Mucosa of descending colon (tissue), 3 donors: ENCODE data around the gene ANO10. TPM values are rescaled to one million over a fixed set of nuclear protein-coding genes. Genes with fewer than 3 reads are reported as not detected.
"Not testable (repeated sequence)": the region's sequence is repeated elsewhere in the genome, so short reads cannot be mapped to it uniquely, and the experiment has no call there.

Experiments used
- ATAC-seq: fragments of 200-7000 bp; cut with Tn5 transposase; one replicate; pipeline ENCODE4 v1.9.1; 2020; ENCODE audit warnings: mild to moderate bottlenecking, moderate library complexity
- DNase-seq, 3 donors: peaks; one replicate each; pipeline ENCODE4 v3.0.0-alpha.2; 2020
- H3K36me3 ChIP-seq: fragments of 200-600 bp; one replicate; pipeline ENCODE4 v1.8.0; 2021; ENCODE audit warnings: low read depth, mild to moderate bottlenecking
- H3K4me1 ChIP-seq: fragments of 200-600 bp; one replicate; pipeline ENCODE4 v1.8.0; 2021; ENCODE audit warnings: low read depth, mild to moderate bottlenecking
- H3K4me3 ChIP-seq: fragments of 200-600 bp; one replicate; pipeline ENCODE4 v1.8.0; 2021; ENCODE audit warnings: mild to moderate bottlenecking
- H3K9me3 ChIP-seq: fragments of 200-600 bp; one replicate; pipeline ENCODE4 v1.8.0; 2021; ENCODE audit warnings: mild to moderate bottlenecking
- CTCF ChIP-seq: fragments of 200-600 bp; IDR thresholded peaks from one replicate; pipeline ENCODE4 v1.8.0; 2022; ENCODE audit warnings: antibody characterized with exemption, mild to moderate bottlenecking
- intact Hi-C, 2 donors: fragments of 100-400 bp; cut with DNase I in 1 of 2; cut with micrococcal nuclease in 1 of 2; formaldehyde crosslinking; loops; one replicate each; pipeline versions ENCODE4 v1.11.0 to v1.11.1; 2022; cut with DNase I, micrococcal nuclease
- total RNA-seq, 3 donors: library from RNA; stranded (reverse); fragmentation: NEBNext Ultra II Directional in 2 of 3; extraction: Animal tissue kit (Norgen Biotek cat#: 25700) in 2 of 3; gene quantifications; one replicate each; pipeline versions ENCODE4 v1.2.1 to v1.2.4, GENCODE V29; 2021 to 2023
- donor health status: DM: no; HTN: no; CAD: no; lungs with moderate emphysema.
- donor health status: DM: no; HTN: no; CAD: no.
- donor health status: DM: no; HTN: yes; CAD: no.

ANO10 gene
- total RNA-seq, 3 donors from 2014 or later: 46.6 to 100.0 (median 64.1) TPM

GRCh38 chr3:43496740-43497375 lies 125.0 kb downstream of the ANO10 start:
- ATAC-seq (no peak), DNase-seq (no peak)
- intact Hi-C loops: no loop called here
- no peak for TF ChIP-seq CTCF
- Histone ChIP-seq H3K4me1 (no peaks in the 10 kb centered on the region), H3K9me3 (no peaks in the 10 kb centered on the region), H3K4me3 (no peak overlapping the region), H3K36me3 (no peaks in the 10 kb centered on the region)

GRCh38 chr3:43492932-43493331 lies 128.9 kb downstream of the ANO10 start:
- H3K9me3 ChIP-seq, H3K4me1 ChIP-seq, H3K4me3 ChIP-seq, ATAC-seq, H3K36me3 ChIP-seq, intact Hi-C loops, DNase-seq: not testable (repeated sequence)

- DNase-seq, H3K36me3 ChIP-seq, intact Hi-C loops, H3K4me1 ChIP-seq, H3K9me3 ChIP-seq, ATAC-seq, H3K4me3 ChIP-seq: not testable (repeated sequence)
Observed at GRCh38 chr3:43491807-43492206, 130.0 kb downstream of the ANO10 start.

GRCh38 chr3:43490640-43491185 lies 131.1 kb downstream of the ANO10 start:
- Histone ChIP-seq H3K9me3 (no peaks in the 10 kb centered on the region), H3K4me3 (no peak overlapping the region), H3K36me3 (no peaks in the 10 kb centered on the region), H3K4me1 (no peaks in the 10 kb centered on the region)
- DNase-seq: no peak
- TF ChIP-seq CTCF: no peak
- intact Hi-C loops: no loop called here
- ATAC-seq: no peak

- Histone ChIP-seq H3K4me3 (no peak overlapping the region), H3K4me1 (no peaks in the 10 kb centered on the region)
- intact Hi-C loops: no loop called here
Observed at GRCh38 chr3:43489930-43490329, 131.9 kb downstream of the ANO10 start.

GRCh38 chr3:43485931-43486330 lies 135.9 kb downstream of the ANO10 start:
- intact Hi-C loops: no loop called here
- TF ChIP-seq CTCF: no peak
- ATAC-seq (no peak), DNase-seq (no peak)
- Histone ChIP-seq H3K4me3 (no peak overlapping the region), H3K9me3 (no peaks in the 10 kb centered on the region), H3K4me1 (no peaks in the 10 kb centered on the region), H3K36me3 (no peaks in the 10 kb centered on the region)

More at GRCh38 chr3:43489930-43490329, 131.9 kb downstream of the ANO10 start:
- no peak for TF ChIP-seq CTCF
- Histone ChIP-seq H3K9me3 (no peaks in the 10 kb centered on the region), H3K36me3 (no peaks in the 10 kb centered on the region)
- no peak for DNase-seq
- ATAC-seq: no peak
